HUES64 (cell line): ENCODE results near the gene MED19. TPM values are rescaled to one million over a fixed set of nuclear protein-coding genes. Genes with fewer than 3 reads are reported as not detected.

Experiments used
- H3K27ac ChIP-seq: 2 replicates; pipeline ENCODE4 v1.7.0; 2013; ENCODE audit warnings: low read depth, low read length, inconsistent platforms
- H3K27me3 ChIP-seq: 2 replicates; pipeline ENCODE4 v1.6.1; 2013; ENCODE audit warnings: mild to moderate bottlenecking, low read length; ENCODE audit not compliant: insufficient read depth
- H3K36me3 ChIP-seq: 2 replicates; pipeline ENCODE4 v1.6.1; 2013; ENCODE audit warnings: mild to moderate bottlenecking, low read length; ENCODE audit not compliant: insufficient read depth
- H3K4me1 ChIP-seq: 2 replicates; pipeline ENCODE4 v1.6.1; 2013; ENCODE audit warnings: mild to moderate bottlenecking, low read length, moderate library complexity; ENCODE audit not compliant: insufficient read depth
- H3K4me3 ChIP-seq: 2 replicates; pipeline ENCODE4 v1.5.1; 2013; ENCODE audit warnings: mild to moderate bottlenecking, low read length, moderate library complexity
- H3K9ac ChIP-seq: 2 replicates; pipeline ENCODE4 v1.6.1; 2013; ENCODE audit warnings: mild to moderate bottlenecking, low read depth, low read length
- H3K9me3 ChIP-seq: 2 replicates; pipeline ENCODE4 v1.6.1; 2013; ENCODE audit warnings: low read depth, low read length; ENCODE audit not compliant: insufficient read depth
- WGBS: fragments of 150-250, 120-280 bp; methylation state at CpG from one replicate; pipeline ENCODE4 v1.1.7; 2013; ENCODE audit warnings: missing lambda C conversion rate; 5-methylcytosine and 5-hydroxymethylcytosine counted together
- polyA plus RNA-seq, 2 experiments: library from polyadenylated mRNA; stranded (reverse); fragments of 50-300 nt; gene quantifications; one replicate each; pipeline ENCODE4 v1.2.3, GENCODE V29; 2013

MED19 gene
- polyA plus RNA-seq (2013, experiment 1 of 2): 18.1 TPM
- 23.7 TPM for polyA plus RNA-seq (2013, experiment 2 of 2)

- peak within 1 kb of the TSS; percentile 95 for H3K27ac ChIP-seq
- peak within 1 kb of the TSS; percentile 95 for H3K4me3 ChIP-seq
- peaks cover 3% of the 10 kb centered on the region; the same call in 1 of the 2 replicates for H3K4me1 ChIP-seq
- H3K9ac ChIP-seq: peak within 1 kb of the TSS; percentile 92
- 11% methylated on average over 51 of the region's 51 CpGs for WGBS
- H3K27me3 ChIP-seq: no peaks in the 10 kb centered on the region
- H3K36me3 ChIP-seq: peaks cover 14% of the 10 kb centered on the region
- no peaks in the 10 kb centered on the region for H3K9me3 ChIP-seq
Measured at GRCh38 chr11:57711414-57712255, at the start of gene MED19. Gene MED19 (minus strand): TSS chr11:57712215. CDS start chr11:57712179, 36 bp downstream.

- no peak overlapping the region for H3K9ac ChIP-seq
- no peaks in the 10 kb centered on the region for H3K9me3 ChIP-seq
- H3K4me1 ChIP-seq: peaks cover 3% of the 10 kb centered on the region; the same call in 1 of the 2 replicates
- 88% methylated on average over 3 of the region's 3 CpGs for WGBS
- H3K27me3 ChIP-seq: no peaks in the 10 kb centered on the region
- no peak overlapping the region for H3K27ac ChIP-seq
- H3K4me3 ChIP-seq: no peak overlapping the region
- no peaks in the 10 kb centered on the region for H3K36me3 ChIP-seq
Measured at GRCh38 chr11:57758174-57758573, 46.2 kb upstream of the MED19 start.

GRCh38 chr11:57752954-57753353, 40.9 kb upstream of the MED19 start:
- WGBS: 95% methylated on average over 30 of the region's 30 CpGs
- Histone ChIP-seq H3K9ac (no peak overlapping the region), H3K4me3 (no peak overlapping the region), H3K4me1 (peaks cover 3% of the 10 kb centered on the region; the same call in 1 of the 2 replicates), H3K9me3 (no peaks in the 10 kb centered on the region), H3K36me3 (no peaks in the 10 kb centered on the region), H3K27me3 (no peaks in the 10 kb centered on the region), H3K27ac (no peak overlapping the region)

- Histone ChIP-seq H3K9me3 (no peaks in the 10 kb centered on the region), H3K9ac (no peak within 1 kb of the TSS), H3K27ac (no peak within 1 kb of the TSS), H3K36me3 (0 out of 2 replicates have a peak, but pooled peaks cover under 1% of the 10 kb centered on the region), H3K4me3 (no peak within 1 kb of the TSS), H3K4me1 (peaks cover 3% of the 10 kb centered on the region; the same call in 1 of the 2 replicates), H3K27me3 (no peaks in the 10 kb centered on the region)
- 63% methylated on average over 10 of the region's 10 CpGs for WGBS
Measured at GRCh38 chr11:57751676-57752253, 39.8 kb upstream of the MED19 start, which contains the start of gene BTBD18. Gene BTBD18 (minus strand): TSS chr11:57751819. CDS start chr11:57751188, 631 bp downstream.

GRCh38 chr11:57751176-57751575, 39.2 kb upstream of the MED19 start:
- no peaks in the 10 kb centered on the region for H3K27me3 ChIP-seq
- H3K9me3 ChIP-seq: no peaks in the 10 kb centered on the region
- no peak overlapping the region for H3K27ac ChIP-seq
- H3K4me1 ChIP-seq: peaks cover 3% of the 10 kb centered on the region; the same call in 1 of the 2 replicates
- H3K4me3 ChIP-seq: no peak overlapping the region
- H3K36me3 ChIP-seq: 0 out of 2 replicates have a peak, but pooled peaks cover 3% of the 10 kb centered on the region
- H3K9ac ChIP-seq: no peak overlapping the region

- Histone ChIP-seq H3K9me3 (no peaks in the 10 kb centered on the region), H3K36me3 (peaks cover 30% of the 10 kb centered on the region), H3K9ac (no peak overlapping the region), H3K27ac (no peak overlapping the region), H3K27me3 (no peaks in the 10 kb centered on the region), H3K4me3 (no peak overlapping the region), H3K4me1 (peaks cover 9% of the 10 kb centered on the region)
- WGBS: 90% methylated on average over 1 of the region's 1 CpG
Measured at GRCh38 chr11:57746920-57747319, 34.9 kb upstream of the MED19 start.

- Histone ChIP-seq H3K9me3 (no peaks in the 10 kb centered on the region), H3K36me3 (peaks cover 33% of the 10 kb centered on the region), H3K27me3 (no peaks in the 10 kb centered on the region), H3K27ac (no peak overlapping the region), H3K4me1 (peaks cover 9% of the 10 kb centered on the region), H3K4me3 (no peak overlapping the region), H3K9ac (no peak overlapping the region)
- 95% methylated on average over 5 of the region's 5 CpGs for WGBS
Measured at GRCh38 chr11:57745206-57745605, 33.2 kb upstream of the MED19 start.

GRCh38 chr11:57744357-57744756, 32.3 kb upstream of the MED19 start:
- Histone ChIP-seq H3K4me3 (no peak overlapping the region), H3K4me1 (peaks cover 9% of the 10 kb centered on the region), H3K27ac (no peak overlapping the region), H3K9me3 (no peaks in the 10 kb centered on the region), H3K9ac (no peak overlapping the region), H3K27me3 (no peaks in the 10 kb centered on the region), H3K36me3 (peaks cover 40% of the 10 kb centered on the region)
- WGBS: 91% methylated on average over 2 of the region's 2 CpGs

GRCh38 chr11:57742087-57742452, 30.1 kb upstream of the MED19 start:
- WGBS: 5% methylated on average over 10 of the region's 10 CpGs
- peak overlapping the region; percentile 82 for H3K4me3 ChIP-seq

GRCh38 chr11:57741132-57742086, 29.4 kb upstream of the MED19 start, which contains the start of gene SELENOH:
Gene SELENOH (plus strand): TSS chr11:57741491. CDS start chr11:57741596, 105 bp downstream.
- H3K36me3 ChIP-seq: peaks cover 58% of the 10 kb centered on the region
- H3K27ac ChIP-seq: peak within 1 kb of the TSS; percentile 87

More at GRCh38 chr11:57742087-57742452, 30.1 kb upstream of the MED19 start:
- H3K27me3 ChIP-seq: no peaks in the 10 kb centered on the region
- H3K9me3 ChIP-seq: no peaks in the 10 kb centered on the region
- H3K27ac ChIP-seq: peak overlapping the region; percentile 87
- H3K9ac ChIP-seq: peak overlapping the region; percentile 94
- H3K36me3 ChIP-seq: peaks cover 62% of the 10 kb centered on the region
- H3K4me1 ChIP-seq: peaks cover 6% of the 10 kb centered on the region; the same call in 1 of the 2 replicates

More at GRCh38 chr11:57741132-57742086, 29.4 kb upstream of the MED19 start, which contains the start of gene SELENOH:
- H3K4me3 ChIP-seq: peak within 1 kb of the TSS; percentile 82
- WGBS: under 1% methylated on average over 75 of the region's 75 CpGs
- no peaks in the 10 kb centered on the region for H3K9me3 ChIP-seq
- no peaks in the 10 kb centered on the region for H3K27me3 ChIP-seq
- H3K4me1 ChIP-seq: peaks cover 6% of the 10 kb centered on the region; the same call in 1 of the 2 replicates
- H3K9ac ChIP-seq: peak within 1 kb of the TSS; percentile 94
